Neuronal stem cell (in vitro differentiated cells): Measurements from ENCODE around the gene DLG2.

Source experiments
- DNase-seq: peaks from one replicate; pipeline ENCODE4 v3.0.0-alpha.2; 2013; ENCODE audit warnings: low spot score
- H2AFZ ChIP-seq: one replicate; pipeline ENCODE4 v1.6.1; 2013; ENCODE audit warnings: mild to moderate bottlenecking, low read length, inconsistent platforms
- H2AK5ac ChIP-seq: 2 replicates; pipeline ENCODE4 v1.6.1; 2013; ENCODE audit warnings: low read depth, mild to moderate bottlenecking, inconsistent platforms, low read length, moderate library complexity, mixed read lengths
- H2BK120ac ChIP-seq: 2 replicates; pipeline ENCODE4 v1.6.1; 2013; ENCODE audit warnings: low read depth, mild to moderate bottlenecking, inconsistent platforms, low read length, moderate library complexity, mixed read lengths
- H2BK12ac ChIP-seq: one replicate; pipeline ENCODE4 v1.6.1; 2013; ENCODE audit warnings: low read length, inconsistent platforms
- H2BK15ac ChIP-seq: 2 replicates; pipeline ENCODE4 v1.6.1; 2013; ENCODE audit warnings: mild to moderate bottlenecking, low read length, inconsistent platforms, mixed read lengths
- H2BK5ac ChIP-seq: one replicate; pipeline ENCODE4 v1.6.1; 2013; ENCODE audit warnings: inconsistent platforms, mild to moderate bottlenecking, low read length, moderate library complexity
- H3K14ac ChIP-seq: one replicate; pipeline ENCODE4 v1.6.1; 2013; ENCODE audit warnings: low read length, inconsistent platforms
- H3K18ac ChIP-seq: 2 replicates; pipeline ENCODE4 v1.6.1; 2013; ENCODE audit warnings: low read length, inconsistent platforms
- H3K23ac ChIP-seq: 2 replicates; pipeline ENCODE4 v1.6.1; 2013; ENCODE audit warnings: low read depth, mild to moderate bottlenecking, mixed read lengths, low read length, inconsistent platforms; ENCODE audit not compliant: poor library complexity
- H3K27ac ChIP-seq: replicated peaks from 3 replicates; pipeline ENCODE4 v1.5.1; 2013; ENCODE audit warnings: low read length, inconsistent platforms
- H3K27me3 ChIP-seq, 3 experiments: 2 replicates each; pipeline ENCODE4 v1.6.1; 2013; ENCODE audit warnings: low read length in 3 of 3, mild to moderate bottlenecking in 2 of 3, inconsistent platforms in 1 of 3, low read depth in 1 of 3, mixed read lengths in 1 of 3, moderate library complexity in 1 of 3; ENCODE audit not compliant: control insufficient read depth in 3 of 3, insufficient read depth in 3 of 3
- H3K36me3 ChIP-seq, 2 donors: replicated peaks in 1 of 2; 2 replicates each; pipeline ENCODE4 v1.6.1; 2013; ENCODE audit warnings: low read length in 2 of 2; ENCODE audit not compliant: control insufficient read depth in 2 of 2, insufficient read depth in 2 of 2
- H3K4ac ChIP-seq: 2 replicates; pipeline ENCODE4 v1.6.1; 2013; ENCODE audit warnings: inconsistent platforms, mild to moderate bottlenecking, low read length, moderate library complexity
- H3K4me1 ChIP-seq, 2 donors: 1 replicate in 1 of 2; 2 replicates in 1 of 2; pipeline ENCODE4 v1.6.1; 2013; ENCODE audit warnings: low read length in 2 of 2, low read depth in 1 of 2; ENCODE audit not compliant: control insufficient read depth in 2 of 2, insufficient read depth in 1 of 2
- H3K4me2 ChIP-seq: one replicate; pipeline ENCODE4 v1.6.1; 2013; ENCODE audit warnings: mild to moderate bottlenecking, low read length, inconsistent platforms; ENCODE audit not compliant: insufficient read depth, poor library complexity, severe bottlenecking
- H3K4me3 ChIP-seq, 2 donors: 2 replicates each; pipeline ENCODE4 v1.5.1; 2013; ENCODE audit warnings: low read length in 2 of 2, mild to moderate bottlenecking in 2 of 2, inconsistent platforms in 1 of 2, moderate library complexity in 1 of 2
- H3K79me1 ChIP-seq: one replicate; pipeline ENCODE4 v1.6.1; 2013; ENCODE audit warnings: low read depth, mild to moderate bottlenecking, inconsistent platforms, low read length, moderate library complexity
- H3K9ac ChIP-seq: one replicate; pipeline ENCODE4 v1.6.1; 2013; ENCODE audit warnings: mild to moderate bottlenecking, low read depth, low read length, inconsistent platforms; ENCODE audit not compliant: poor library complexity
- H3K9me3 ChIP-seq, 2 donors: replicated peaks in 1 of 2; 2 replicates each; pipeline versions ENCODE3 to v1.6.1; 2013; ENCODE audit warnings: low read length in 2 of 2, mild to moderate bottlenecking in 2 of 2, inconsistent platforms in 1 of 2, low read depth in 1 of 2, mixed read lengths in 1 of 2, moderate library complexity in 1 of 2; ENCODE audit not compliant: control insufficient read depth in 2 of 2, insufficient read depth in 1 of 2
- H4K8ac ChIP-seq: one replicate; pipeline ENCODE4 v1.6.1; 2013; ENCODE audit warnings: low read depth, mild to moderate bottlenecking, inconsistent platforms, low read length, moderate library complexity
- H4K91ac ChIP-seq: one replicate; pipeline ENCODE4 v1.6.1; 2013; ENCODE audit warnings: low read length, low read depth, mild to moderate bottlenecking, inconsistent platforms; ENCODE audit not compliant: poor library complexity
- WGBS, 2 donors: extraction: QIAGEN DNeasy Blood & Tissue Kit; methylation state at CpG; one replicate each; pipeline ENCODE4 v1.1.7; 2013; ENCODE audit warnings: missing lambda C conversion rate in 2 of 2, mixed read lengths in 1 of 2; ENCODE audit not compliant: insufficient read length in 2 of 2, insufficient replicate concordance in 1 of 2; ENCODE audit errors: extremely low coverage in 2 of 2; 5-methylcytosine and 5-hydroxymethylcytosine counted together

The DLG2 gene

DNA sequence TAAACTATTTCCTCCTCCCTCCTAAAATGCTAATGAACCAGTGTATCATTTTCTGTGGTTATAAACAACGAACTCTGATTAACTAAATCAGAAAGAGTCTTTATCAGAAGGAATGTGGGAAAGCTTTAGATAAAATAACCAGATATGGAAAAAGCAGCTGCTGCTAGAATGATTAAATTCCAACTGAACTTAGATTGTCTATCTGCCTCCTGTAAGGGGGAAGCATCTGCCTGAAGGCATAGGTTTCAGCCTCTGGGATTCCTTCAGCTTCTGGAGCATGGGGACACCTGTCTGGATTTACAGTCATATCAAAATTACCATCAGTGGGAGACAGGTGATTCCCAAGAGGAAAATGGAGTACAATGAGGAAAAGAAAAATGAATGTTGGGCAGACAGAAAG lies 1245.5 kb downstream of the DLG2 start:
- Histone ChIP-seq H3K4me3 (no peak overlapping the region), H2BK120ac (no peak overlapping the region), H3K23ac (no peak overlapping the region), H3K79me1 (no peaks in the 10 kb centered on the region), H3K4me1 (peaks cover 2 to 3% of the 10 kb centered on the region in 2 donors), H3K9me3 (no peaks in the 10 kb centered on the region), H3K18ac (no peak overlapping the region), H2AFZ (no peak overlapping the region), H2BK5ac (no peak overlapping the region), H3K9ac (no peak overlapping the region), H3K27me3 (no peaks in the 10 kb centered on the region), H3K4me2 (no peak overlapping the region), H3K14ac (no peak overlapping the region), H4K91ac (no peak overlapping the region), H2BK15ac (no peak overlapping the region), H3K4ac (no peak overlapping the region), H4K8ac (no peak overlapping the region), H3K36me3 (no peaks in the 10 kb centered on the region), H3K27ac (no peak overlapping the region), H2BK12ac (no peak overlapping the region), H2AK5ac (no peak overlapping the region)
- DNase-seq, result no peak
- no CpG with 5 or more reads among the region's 1 CpG for WGBS, 2 donors

- Histone ChIP-seq H3K36me3 (no peaks in the 10 kb centered on the region), H3K27me3 (no peaks in the 10 kb centered on the region), H3K4ac (no peak overlapping the region), H3K9me3 (no peaks in the 10 kb centered on the region), H3K18ac (no peak overlapping the region), H2BK15ac (no peak overlapping the region), H3K4me3 (no peak overlapping the region), H2AFZ (no peak overlapping the region), H2BK12ac (no peak overlapping the region), H4K91ac (no peak overlapping the region), H3K27ac (no peak overlapping the region), H3K23ac (no peak overlapping the region), H4K8ac (no peak overlapping the region), H2BK120ac (no peak overlapping the region), H3K79me1 (no peaks in the 10 kb centered on the region), H3K4me2 (no peak overlapping the region), H3K9ac (no peak overlapping the region), H3K4me1 (no peaks in the 10 kb centered on the region), H2AK5ac (no peak overlapping the region), H3K14ac (no peak overlapping the region), H2BK5ac (no peak overlapping the region)
- no peak for DNase-seq
- WGBS, 2 donors, result no CpG with 5 or more reads among the region's 2 CpGs
These were observed 1254.7 kb downstream of the DLG2 start for GRCh38 chr11:84372381-84372950.

DNA sequence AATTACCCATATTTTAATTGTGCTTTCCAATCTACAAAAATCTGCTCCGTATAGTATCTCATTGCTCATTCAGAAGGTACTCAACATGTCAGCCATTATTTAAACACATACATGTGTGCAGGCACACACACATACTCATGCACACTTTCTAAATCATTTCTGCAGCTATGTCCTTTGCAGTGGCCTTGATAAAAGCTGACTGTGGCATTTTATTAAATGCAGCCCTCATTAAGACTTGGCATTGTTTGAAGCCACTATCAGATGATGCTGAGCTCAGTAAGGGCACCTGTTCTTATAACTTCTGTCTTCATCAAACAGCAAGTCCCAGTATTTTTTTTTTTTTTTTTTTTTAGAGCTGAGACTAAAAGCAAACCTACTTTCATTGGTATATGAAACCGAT lies 1269.1 kb downstream of the DLG2 start:
- no peak overlapping the region for H4K8ac ChIP-seq
- no peak overlapping the region for H3K23ac ChIP-seq
- H3K27ac ChIP-seq, result no peak overlapping the region
- DNase-seq, result no peak
- no peak overlapping the region for H2BK120ac ChIP-seq
- no peak overlapping the region for H2BK5ac ChIP-seq
- H2AFZ ChIP-seq, result no peak overlapping the region
- H3K36me3 ChIP-seq, result no peaks in the 10 kb centered on the region
- H3K4me2 ChIP-seq, result no peak overlapping the region
- no peak overlapping the region for H4K91ac ChIP-seq
- no CpG with 5 or more reads among the region's 2 CpGs for WGBS, 2 donors
- H2AK5ac ChIP-seq, result no peak overlapping the region
- no peak overlapping the region for H3K9ac ChIP-seq
- H3K18ac ChIP-seq, result no peak overlapping the region
- no peak overlapping the region for H2BK15ac ChIP-seq
- H3K14ac ChIP-seq, result no peak overlapping the region
- H3K4me1 ChIP-seq, result no peaks in the 10 kb centered on the region
- no peaks in the 10 kb centered on the region for H3K27me3 ChIP-seq
- no peak overlapping the region for H3K4ac ChIP-seq
- H3K79me1 ChIP-seq, result no peaks in the 10 kb centered on the region
- no peaks in the 10 kb centered on the region for H3K9me3 ChIP-seq
- no peak overlapping the region for H2BK12ac ChIP-seq
- no peak overlapping the region for H3K4me3 ChIP-seq

GRCh38 chr11:84355911-84356310 lies 1271.2 kb downstream of the DLG2 start:
- Histone ChIP-seq H3K4ac (no peak overlapping the region), H3K14ac (no peak overlapping the region), H4K8ac (no peak overlapping the region), H3K4me2 (no peak overlapping the region), H3K27ac (no peak overlapping the region), H3K18ac (no peak overlapping the region), H3K9ac (no peak overlapping the region), H3K27me3 (no peaks in the 10 kb centered on the region), H2BK15ac (no peak overlapping the region), H3K9me3 (no peaks in the 10 kb centered on the region), H2AK5ac (no peak overlapping the region), H2BK5ac (no peak overlapping the region), H3K36me3 (no peaks in the 10 kb centered on the region), H3K4me1 (no peaks in the 10 kb centered on the region), H4K91ac (no peak overlapping the region), H3K4me3 (no peak overlapping the region), H2AFZ (no peak overlapping the region), H3K79me1 (no peaks in the 10 kb centered on the region), H3K23ac (no peak overlapping the region), H2BK120ac (no peak overlapping the region), H2BK12ac (no peak overlapping the region)
- no peak for DNase-seq
